Stimulated activated CD4-positive, alpha-beta T cell treated with anti-CD3 and anti-CD28 coated beads, Interleukin-12 subunit alpha, Interleukin-12 subunit beta, amount 100 ng/mL, for 24 hours (primary cell): Measurements from ENCODE around the gene MOB1A.
A peak's percentile ranks its signal among the peaks of the same experiment; 100 is the strongest.
"Not testable (repeated sequence)": the region's sequence is repeated elsewhere in the genome, so short reads cannot be mapped to it uniquely, and the experiment has no call there.

Experiments
- DNase-seq, 2 experiments: peaks; one replicate each; pipeline ENCODE4 v3.0.0-alpha.2; 2020; ENCODE audit warnings: low read depth in 2 of 2

Gene MOB1A

DNA sequence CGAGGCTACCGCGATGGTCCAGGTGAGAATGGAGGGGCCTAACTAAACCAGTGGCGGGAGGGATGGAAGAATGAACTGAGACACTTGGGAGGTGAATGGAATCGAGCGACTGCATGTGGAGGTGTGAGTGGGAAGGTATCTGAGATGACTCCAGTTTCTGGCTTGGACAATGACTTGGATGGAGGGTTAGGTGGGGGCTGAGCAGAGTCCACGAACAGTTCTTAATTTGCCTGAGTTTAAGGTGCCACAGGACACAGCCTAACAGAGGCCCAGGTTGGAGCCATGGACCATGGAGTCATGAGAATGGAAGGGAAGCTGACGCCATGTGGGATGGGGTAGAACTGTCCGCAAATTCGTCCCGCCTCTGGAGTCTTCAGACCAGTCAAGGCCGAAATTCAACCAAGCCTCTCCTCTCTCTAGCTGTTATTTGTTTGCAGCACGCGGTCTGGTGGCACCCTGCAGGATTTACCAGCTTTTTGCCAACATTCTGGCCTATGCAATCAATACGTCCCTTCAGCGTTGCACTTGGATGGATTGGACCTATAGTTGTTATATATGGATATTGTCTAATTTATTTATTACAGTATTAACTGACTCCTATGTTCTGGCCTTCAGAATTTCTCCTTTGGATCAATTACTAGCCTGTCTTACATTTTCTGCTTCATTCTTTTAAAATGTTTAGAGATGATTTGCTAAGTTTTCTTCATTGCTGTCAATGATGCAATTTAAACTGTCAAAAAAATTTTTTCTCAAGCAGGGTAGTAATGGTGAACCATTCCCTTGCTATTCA lies 30.0 kb downstream of the MOB1A start:
- DNase-seq, result no peak

DNA sequence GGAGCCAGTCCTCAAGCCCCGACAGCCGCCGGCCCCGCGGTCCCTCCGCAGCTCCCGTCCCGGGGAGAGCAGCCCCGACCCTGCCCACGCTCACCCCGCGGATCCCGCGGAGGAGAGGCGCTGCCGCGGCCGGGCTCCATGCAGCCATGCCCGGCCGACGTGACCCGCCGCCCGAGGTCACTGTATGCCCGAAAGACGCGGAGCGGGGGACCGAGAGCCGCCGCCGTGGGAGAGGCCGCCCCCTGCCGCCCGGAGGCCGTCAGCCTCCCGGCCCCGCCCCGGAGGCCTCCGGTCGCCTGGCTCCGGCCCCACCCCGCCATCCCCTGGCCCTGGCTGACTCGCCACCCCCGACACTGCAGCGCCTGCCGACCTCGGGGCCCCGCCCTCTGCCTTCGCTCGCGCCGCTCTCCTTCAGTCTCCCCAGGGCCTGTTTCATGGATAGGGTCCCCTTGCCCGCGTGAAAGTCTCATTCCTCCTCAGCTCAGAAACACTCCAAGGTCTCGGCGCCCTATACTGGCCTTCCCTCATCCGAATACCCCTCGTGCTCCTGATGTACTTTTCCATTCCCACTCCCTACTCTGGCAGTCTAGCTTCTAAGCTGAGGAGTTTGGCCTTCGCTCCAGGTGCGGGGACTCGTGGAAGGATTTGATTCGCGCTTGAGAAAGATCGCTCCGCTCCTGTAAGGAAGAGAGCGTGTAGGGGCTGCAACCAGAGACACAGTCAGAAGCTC lies 30.8 kb downstream of the MOB1A start, which contains the start of gene BOLA3:
Gene BOLA3 (minus strand): TSS at position 186 of the 730 bp plus-strand sequence. CDS start 38 bp downstream, at position 148.
- peak; percentile 74 to 86 for DNase-seq

DNA sequence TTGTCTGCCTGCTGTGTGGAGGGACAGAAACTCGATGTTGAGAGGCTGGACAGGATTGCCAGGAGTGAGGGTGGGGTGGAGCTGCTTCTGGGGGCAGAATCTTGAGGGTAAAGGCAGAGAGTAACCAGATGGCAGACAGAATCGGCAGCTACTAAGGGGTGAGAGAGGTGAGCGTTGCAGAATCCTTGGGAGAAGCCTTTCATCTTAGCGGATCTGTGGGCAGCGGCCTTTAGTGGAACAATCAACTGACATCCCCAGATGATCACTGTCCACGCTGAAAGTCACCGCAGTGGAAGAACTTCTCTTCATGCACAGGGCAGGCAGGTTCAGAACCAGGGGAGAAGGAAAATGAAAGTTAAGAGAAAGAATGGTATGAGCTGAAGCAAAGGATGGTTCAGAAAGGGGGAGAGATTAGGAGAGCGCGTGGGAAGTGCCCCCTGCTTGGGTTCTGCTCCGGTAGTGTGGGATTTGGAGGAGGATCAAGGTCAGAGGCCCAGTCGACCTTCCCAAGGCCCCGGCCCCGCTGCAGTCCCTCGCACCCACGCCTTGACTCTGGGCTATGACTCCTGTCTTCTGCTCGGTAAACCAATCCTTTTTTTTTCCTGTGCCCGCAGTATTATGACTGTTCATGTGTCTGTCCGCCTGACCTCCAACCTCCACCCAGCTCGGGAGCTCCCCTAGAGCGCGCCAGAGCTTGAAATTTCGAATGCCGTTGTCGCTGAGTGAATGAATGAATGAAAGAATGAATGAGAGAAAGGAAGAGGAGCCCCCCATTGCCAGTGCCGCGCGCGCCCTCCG lies 31.6 kb downstream of the MOB1A start:
- DNase-seq, result no peak

DNA sequence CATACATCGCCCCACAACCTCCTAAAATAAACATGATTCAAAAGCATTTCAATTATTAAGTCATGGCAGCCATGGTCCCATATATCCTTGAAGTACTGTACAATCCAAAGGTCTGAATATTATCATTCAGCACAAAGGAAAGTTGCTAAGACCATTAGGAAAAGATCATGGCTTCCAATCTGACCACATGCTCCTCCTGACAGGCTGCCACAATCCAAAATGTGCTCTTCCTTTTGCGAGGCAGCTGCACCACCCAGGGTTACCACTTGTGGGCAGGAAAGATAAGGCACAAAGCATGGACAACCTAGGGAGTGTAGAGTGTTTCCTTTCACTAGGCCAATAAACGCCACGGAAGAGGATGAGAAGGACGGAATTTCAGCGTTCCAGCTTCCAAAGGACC lies 36.3 kb downstream of the MOB1A start:
- DNase-seq, result no peak

DNA sequence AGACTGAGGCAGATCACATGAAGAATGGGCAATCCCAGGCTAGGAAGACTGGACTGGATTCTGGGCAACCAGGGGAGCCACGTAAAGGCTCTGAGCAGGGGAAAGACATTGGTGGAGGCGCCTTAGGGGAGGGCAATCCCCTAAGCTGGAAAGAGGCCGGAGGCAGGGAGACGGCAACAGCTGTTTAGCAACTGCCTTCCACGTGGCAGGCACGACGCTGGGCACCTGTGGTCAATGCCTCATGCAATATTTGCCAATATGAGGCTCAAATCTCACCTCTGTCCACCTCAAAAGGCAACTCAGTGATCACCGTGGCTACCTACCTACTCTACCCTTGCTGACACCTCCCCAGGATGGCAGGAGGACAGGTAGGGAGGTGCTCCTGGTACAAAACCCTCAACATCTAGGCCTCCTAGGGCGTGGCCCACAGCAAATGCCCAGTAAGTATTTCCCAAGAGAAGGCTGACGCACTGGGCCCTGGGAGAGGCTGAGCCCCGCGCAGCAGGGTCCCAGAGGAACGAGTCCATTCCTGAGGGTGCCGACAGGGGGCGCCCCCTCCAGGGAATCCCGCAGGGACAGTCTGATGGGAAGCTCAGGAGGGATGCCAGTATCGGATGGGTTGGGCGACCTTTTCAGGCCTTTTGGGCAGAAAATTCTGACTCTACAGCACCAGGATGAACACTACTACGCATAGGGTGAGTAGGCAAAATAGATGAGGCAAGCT lies 39.9 kb downstream of the MOB1A start:
- no peak for DNase-seq

DNA sequence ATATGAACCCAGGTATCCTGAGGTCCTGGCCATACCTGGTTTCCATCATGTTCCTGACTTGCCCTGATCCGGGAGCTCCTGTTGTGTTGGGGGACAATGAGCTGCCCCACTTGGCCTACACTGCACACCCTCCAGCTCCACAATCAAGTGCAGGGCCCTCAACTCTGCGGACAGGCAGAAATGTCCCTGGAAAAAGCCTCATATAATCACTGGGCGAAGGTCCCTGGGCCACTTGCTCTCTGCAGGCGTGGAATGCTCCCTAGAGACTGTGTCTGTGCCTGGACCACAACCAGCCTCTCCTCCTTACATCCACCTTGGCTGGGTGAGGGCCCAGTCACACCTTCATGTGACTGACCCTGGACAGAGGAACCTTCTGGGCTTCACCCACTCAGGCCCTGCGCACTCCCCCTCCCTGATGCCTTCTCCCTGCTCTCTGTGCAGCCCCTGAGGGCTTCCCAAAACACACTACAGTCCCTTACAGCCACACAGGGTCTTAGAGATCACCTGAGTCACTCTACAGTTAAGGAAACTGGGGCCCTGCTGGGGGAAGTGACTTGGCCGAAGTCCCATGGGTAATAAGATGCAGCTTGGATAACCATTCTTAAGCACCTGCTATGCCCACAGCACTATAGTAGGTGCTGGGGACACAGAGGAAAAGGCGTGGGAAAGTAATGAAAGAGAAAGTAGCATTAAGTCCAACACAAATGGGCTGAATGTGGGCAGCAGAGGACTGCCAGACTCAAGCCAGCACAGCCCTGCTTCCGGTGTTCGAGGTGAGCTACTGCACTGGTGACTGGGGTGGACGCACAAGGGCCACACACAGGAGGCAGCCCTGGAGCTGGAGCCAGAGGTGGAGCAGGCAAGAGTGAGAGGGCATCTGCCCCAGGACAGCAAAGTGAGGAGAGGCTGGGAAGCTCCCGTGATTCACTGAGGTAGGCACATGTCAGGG lies 40.8 kb downstream of the MOB1A start:
- no peak for DNase-seq

DNA sequence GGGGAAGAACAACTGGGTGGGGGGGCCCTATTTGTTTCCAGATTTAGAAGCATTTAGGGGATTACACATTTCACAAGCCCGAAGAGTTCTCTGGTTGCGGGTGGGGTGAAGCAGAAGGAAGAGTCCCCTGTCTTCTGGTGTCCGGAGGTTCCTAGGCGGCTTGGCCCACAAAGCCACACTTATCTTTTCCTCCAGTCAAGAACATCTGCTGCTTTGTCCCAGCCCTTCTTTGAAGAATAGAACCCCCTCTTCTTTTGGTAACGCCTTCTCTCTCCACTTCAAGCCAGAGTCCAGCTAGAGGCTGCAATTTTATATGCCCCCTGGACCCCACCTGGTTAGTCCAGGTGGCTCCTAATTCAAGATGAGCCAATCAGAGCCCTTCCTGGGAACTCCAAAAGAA lies 46.8 kb downstream of the MOB1A start:
- DNase-seq, result no peak

DNA sequence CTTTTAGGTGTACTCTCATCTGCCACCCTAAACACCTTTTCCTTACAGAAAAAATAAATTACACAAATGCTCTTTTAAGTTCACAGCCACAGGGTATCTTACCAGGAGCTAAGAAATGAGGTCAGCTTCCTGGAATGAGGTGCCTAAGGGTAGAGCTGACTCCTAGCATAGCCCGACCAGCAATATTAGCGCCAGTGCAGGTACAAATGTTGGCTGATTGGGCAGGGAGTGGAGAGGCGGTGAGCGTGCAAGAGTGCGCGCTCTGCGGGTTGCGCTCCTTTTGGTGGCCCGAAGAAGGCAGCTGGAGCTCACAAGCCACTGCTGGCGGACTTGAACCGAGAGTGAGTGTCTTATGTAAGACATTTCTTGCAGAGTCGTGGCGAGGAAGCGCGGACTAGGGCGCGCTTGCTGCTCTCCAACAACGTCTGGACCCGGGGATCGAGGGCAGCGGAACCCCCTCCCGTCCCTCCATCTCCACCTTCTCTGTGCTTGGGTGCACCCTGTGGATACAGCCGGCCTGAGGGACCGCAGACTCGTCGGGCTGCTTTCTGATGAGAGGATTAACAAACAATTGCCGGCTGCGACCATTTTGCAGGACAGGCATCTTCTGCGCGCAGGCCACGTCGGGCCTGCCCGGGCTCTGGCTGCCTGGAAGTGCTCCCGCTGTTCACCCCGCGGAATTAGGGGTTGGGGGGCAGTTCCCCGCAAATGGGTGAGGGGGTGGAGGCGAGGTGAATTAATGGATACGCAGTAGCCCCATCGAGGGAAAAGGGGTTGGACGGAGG lies 48.3 kb downstream of the MOB1A start:
- no peak for DNase-seq

DNA sequence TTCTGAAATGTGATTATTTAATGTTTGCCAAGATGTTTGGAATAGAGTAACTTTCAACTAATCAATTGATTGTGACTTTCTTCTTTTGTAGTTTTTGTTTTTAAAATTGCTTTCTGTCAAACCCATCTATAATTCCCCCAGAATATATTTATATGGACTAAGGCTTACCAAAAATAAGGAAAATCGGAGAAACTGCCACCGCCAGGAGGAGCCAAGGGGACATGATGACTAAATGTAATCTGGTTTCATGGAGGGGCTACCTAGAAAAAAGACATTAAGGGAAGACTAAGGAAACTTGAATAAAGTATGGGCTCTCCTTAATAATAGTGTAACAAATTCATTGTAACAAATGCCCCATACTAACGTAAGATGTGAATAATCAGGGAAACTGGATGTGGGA lies 50.5 kb downstream of the MOB1A start:
- DNase-seq, result no peak

DNA sequence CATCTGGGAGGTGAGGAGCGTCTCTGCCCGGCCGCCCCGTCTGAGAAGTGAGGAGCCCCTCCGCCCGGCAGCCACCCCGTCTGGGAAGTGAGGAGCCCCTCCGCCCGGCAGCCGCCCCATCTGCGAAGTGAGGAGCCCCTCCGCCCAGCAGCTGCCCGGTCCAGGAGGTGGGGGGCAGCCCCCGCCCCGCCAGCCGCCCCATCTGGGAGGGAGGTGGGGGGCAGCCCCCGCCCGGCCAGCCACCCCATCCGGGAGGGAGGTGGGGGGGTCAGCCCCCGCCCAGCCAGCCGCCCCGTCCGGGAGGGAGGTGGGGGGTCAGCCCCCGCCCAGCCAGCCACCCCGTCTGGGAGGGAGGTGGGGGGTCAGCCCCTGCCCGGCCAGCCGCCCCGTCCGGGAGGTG lies 54.7 kb downstream of the MOB1A start:
- DNase-seq, result not testable (repeated sequence)

DNA sequence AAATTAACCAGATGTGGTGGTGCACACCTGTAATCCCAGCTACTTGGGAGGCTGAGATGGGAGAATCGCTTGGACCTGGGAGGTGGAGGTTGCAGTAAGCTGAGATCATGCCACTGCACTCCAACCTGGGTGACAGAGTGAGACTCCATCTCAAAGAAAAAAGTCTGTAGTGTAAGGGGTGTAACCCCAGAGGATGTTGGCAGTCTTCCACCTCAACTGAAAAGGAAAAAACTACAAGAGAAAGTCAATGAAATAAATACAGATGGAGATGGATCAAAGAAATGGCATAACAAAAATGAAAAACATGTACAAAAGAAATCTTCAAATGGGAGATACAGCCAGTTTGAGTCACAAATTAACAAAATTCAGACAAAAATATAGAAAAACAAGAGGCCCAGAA lies 56.8 kb downstream of the MOB1A start:
- not testable (repeated sequence) for DNase-seq

DNA sequence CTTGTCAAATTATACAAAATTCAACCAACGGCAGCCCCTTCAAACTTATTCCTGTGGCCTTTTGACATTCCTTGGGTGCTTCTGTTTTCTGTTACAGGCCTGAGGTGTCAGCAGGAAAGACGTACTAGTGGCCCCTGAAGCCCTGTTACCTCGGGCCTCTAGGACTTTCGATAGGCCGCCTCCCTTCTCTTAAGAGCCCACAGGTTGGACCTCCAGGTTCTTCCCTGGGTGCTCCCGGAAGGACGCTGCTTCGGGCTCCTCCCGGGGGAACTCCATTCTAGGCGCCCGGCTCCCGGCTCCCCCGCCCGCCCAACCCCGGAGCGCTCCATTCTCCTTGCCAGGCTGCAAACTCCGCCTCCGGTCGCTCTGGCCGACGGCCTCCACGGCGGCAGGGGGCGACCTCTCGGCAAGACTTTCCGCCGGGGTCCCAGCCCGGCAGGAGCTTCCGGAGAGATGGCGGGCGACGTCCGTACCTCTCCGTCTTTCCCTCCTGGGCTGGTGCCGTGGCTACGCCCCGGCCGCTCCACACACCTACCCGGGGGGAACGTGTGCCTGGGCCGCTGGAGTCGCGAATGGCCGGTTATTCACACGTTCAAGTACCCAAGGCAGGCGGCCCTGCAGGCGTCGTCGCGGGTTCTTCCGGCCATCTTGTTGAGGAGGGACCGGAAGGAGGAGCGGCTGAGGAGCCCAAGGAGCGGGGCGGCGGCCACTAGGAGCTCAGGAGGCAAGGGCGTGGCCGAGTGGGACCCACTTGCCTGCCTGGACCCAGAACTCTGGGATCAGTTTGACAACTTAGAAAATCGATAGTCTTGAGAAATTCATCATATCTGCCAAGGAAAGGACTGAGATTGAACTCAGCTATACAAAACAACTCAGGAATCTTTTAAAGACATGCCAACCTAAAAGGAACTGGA lies 58.5 kb downstream of the MOB1A start:
- peak; percentile 69 to 75 for DNase-seq

DNA sequence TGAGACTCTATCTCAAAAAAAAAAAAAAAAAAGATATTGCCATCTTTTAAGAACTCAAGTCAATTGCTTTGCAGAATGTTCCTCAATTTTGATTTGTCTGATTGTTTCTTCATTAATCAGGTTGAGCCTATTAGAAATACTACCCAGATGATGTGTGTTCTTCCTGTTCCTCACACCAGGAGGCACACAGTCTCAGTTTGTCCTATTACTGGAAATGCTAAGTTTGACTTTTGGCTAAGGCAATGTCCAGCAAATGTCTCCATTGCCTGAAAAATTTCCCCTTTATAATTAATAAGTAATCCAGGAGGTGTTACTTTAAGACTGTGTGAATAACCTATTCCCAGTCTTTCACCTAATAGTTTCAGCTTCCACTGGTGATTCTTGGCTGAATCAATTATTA lies 59.3 kb downstream of the MOB1A start:
- no peak for DNase-seq

DNA sequence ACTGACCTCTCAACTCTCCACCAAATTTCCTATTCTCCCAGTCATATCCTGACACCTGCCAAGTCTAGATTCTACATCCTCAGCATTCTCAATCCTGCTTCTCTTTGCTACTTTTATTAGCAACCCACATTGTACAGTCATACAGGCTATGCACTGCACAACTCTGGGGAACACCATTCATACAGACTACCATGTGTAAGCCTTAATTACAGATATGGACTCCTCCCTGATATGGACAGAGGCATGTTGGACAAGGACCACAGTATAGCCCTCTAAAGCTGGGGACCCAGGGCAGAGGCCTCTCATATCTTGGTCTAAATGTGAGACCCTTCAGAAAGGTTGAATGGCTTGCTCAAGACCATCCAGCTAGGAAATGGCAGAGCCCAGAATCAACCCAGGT lies 67.3 kb downstream of the MOB1A start:
- DNase-seq, result no peak

DNA sequence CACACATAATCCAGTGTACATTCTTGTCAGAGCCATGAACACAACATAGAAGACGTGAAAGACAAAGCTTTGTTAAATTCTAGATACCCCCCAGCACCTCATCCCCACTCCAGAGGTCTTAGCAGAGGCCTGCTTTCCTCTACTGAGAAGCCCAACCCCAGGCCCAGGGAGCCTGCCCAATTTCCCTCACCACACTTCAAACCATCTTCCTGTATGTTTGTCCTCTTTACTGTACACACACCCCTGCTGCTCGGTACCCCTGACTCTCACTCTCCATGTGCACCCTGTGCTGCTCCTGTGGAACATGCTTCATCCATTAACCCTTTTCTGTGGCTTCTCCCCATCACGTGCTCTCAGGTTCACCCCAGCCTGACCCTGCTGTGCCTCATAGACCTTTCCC lies 68.1 kb downstream of the MOB1A start:
- no peak for DNase-seq

DNA sequence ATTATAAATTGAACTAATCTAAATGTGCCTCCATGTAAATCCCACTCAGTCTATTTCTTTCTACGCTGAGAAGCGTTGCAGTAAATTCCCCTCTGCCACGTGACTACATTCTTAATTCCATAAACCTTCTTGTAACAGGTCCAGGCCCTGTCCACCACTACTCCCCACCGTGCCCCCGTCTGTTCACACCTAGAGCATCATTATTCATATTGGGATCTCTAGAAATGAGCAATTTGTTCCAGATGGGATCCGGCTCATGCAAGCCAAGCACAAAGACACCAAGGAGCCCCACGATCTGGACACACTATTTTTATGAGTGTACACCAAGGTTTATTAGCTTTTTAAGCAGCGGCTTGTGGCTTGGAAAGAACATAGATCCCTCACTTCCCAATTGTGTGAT lies 69.1 kb downstream of the MOB1A start:
- no peak for DNase-seq

DNA sequence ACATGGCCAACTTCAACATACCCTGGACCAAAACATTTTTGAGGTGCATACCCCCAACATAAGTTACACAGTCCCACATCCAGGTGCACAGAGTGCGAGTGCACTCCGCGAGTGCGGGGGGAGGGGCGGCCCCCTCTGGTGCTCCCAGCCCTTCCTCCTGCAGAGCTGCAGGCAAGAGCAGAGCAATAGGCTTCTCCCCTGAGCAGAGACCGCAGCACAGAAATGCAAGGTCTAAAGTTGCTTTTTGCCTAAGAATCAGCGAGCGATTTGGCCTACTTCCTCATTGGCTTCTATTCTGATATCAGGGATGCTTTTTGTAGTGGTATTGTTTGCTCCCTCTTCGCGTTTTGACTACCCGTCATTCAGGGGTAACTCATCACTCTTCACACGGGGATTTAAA lies 71.6 kb downstream of the MOB1A start:
- no peak for DNase-seq

DNA sequence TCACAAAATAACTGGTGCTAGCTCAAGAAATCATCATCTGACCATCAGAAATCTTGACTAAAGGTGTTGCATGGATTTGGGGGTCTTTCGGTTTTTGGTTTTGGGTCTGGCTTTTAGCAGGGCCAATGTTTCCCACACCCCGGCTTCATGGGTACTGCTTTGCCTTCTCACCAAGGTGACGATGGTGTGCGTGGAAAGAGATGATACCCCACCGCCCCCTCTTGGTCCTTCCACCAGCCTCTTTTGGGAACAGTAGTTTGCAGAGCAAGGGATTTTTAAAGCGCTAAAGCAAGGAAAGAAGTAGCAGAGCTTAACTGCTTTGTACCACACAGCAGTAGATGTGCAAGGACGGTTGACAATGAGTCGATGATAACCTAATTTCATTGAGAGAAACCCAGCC lies 73.3 kb downstream of the MOB1A start:
- no peak for DNase-seq

DNA sequence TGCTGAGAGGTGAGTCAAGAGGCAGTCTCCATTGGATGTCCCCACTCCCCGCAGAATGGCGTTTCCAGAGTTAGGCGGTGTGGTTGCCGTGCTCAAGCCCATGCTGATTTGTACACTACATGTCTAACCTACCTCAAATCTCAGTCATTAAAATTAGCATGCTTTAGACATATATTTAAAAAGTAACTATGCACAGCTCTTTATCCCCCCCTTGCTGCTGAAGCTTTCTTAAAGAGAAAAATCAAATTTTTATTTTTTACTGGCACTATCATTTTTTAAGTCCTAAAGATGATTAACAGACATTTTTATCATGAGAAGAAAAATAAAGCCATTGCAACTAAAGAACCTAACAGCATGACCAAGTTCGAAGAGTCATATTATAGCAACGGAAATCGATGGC lies 73.8 kb downstream of the MOB1A start:
- no peak for DNase-seq
